GM19372 (cell line): ENCODE measurements around the gene CDH13.

Source experiments
- ATAC-seq: cut with Tn5 transposase; IDR thresholded peaks from one replicate; pipeline ENCODE4 v1.9.1; 2021; ENCODE audit warnings: mild to moderate bottlenecking, low read depth, moderate library complexity; ENCODE audit not compliant: unreplicated experiment

Gene CDH13

GRCh38 chr16:82769845-82770244, 143.1 kb downstream of the CDH13 start:
- no peak for ATAC-seq

- no peak for ATAC-seq
Measured at GRCh38 chr16:82772215-82772614, 145.4 kb downstream of the CDH13 start.

- ATAC-seq: no peak
Measured at GRCh38 chr16:82773018-82773417, 146.2 kb downstream of the CDH13 start.

- ATAC-seq: no peak
Measured at GRCh38 chr16:82776470-82777146, 149.8 kb downstream of the CDH13 start.

- no peak for ATAC-seq
Measured at GRCh38 chr16:82782715-82783251, 156.0 kb downstream of the CDH13 start.

GRCh38 chr16:82783933-82784572, 157.3 kb downstream of the CDH13 start:
- ATAC-seq: no peak

GRCh38 chr16:82784573-82784968, 157.8 kb downstream of the CDH13 start:
- no peak for ATAC-seq

- no peak for ATAC-seq
Measured at GRCh38 chr16:82788225-82788624, 161.5 kb downstream of the CDH13 start.

GRCh38 chr16:82788919-82789318, 162.2 kb downstream of the CDH13 start:
- ATAC-seq: no peak

- ATAC-seq: no peak
Measured at GRCh38 chr16:82792693-82793092, 165.9 kb downstream of the CDH13 start.

- ATAC-seq: no peak
Measured at GRCh38 chr16:82793528-82794245, 166.9 kb downstream of the CDH13 start.

GRCh38 chr16:82796047-82796446, 169.3 kb downstream of the CDH13 start:
- no peak for ATAC-seq

- ATAC-seq: no peak
Measured at GRCh38 chr16:82801361-82801760, 174.6 kb downstream of the CDH13 start.

- no peak for ATAC-seq
Measured at GRCh38 chr16:82805866-82806265, 179.1 kb downstream of the CDH13 start.

- ATAC-seq: no peak
Measured at GRCh38 chr16:82807311-82807710, 180.5 kb downstream of the CDH13 start.

GRCh38 chr16:82808036-82808435, 181.3 kb downstream of the CDH13 start:
- no peak for ATAC-seq

GRCh38 chr16:82810077-82810476, 183.3 kb downstream of the CDH13 start:
- no peak for ATAC-seq

- no peak for ATAC-seq
Measured at GRCh38 chr16:82814059-82814458, 187.3 kb downstream of the CDH13 start.

- ATAC-seq: no peak
Measured at GRCh38 chr16:82819286-82819685, 192.5 kb downstream of the CDH13 start.

GRCh38 chr16:82820855-82821254, 194.1 kb downstream of the CDH13 start:
- ATAC-seq: no peak

- ATAC-seq: no peak
Measured at GRCh38 chr16:82824408-82824807, 197.6 kb downstream of the CDH13 start.
